HG03521 (cell line): ENCODE data around the gene RAI1.

Experiments
- ATAC-seq: cut with Tn5 transposase; IDR thresholded peaks from one replicate; pipeline ENCODE4 v1.9.1; 2021; ENCODE audit warnings: mild to moderate bottlenecking, moderate library complexity; ENCODE audit not compliant: unreplicated experiment

RAI1 gene

DNA sequence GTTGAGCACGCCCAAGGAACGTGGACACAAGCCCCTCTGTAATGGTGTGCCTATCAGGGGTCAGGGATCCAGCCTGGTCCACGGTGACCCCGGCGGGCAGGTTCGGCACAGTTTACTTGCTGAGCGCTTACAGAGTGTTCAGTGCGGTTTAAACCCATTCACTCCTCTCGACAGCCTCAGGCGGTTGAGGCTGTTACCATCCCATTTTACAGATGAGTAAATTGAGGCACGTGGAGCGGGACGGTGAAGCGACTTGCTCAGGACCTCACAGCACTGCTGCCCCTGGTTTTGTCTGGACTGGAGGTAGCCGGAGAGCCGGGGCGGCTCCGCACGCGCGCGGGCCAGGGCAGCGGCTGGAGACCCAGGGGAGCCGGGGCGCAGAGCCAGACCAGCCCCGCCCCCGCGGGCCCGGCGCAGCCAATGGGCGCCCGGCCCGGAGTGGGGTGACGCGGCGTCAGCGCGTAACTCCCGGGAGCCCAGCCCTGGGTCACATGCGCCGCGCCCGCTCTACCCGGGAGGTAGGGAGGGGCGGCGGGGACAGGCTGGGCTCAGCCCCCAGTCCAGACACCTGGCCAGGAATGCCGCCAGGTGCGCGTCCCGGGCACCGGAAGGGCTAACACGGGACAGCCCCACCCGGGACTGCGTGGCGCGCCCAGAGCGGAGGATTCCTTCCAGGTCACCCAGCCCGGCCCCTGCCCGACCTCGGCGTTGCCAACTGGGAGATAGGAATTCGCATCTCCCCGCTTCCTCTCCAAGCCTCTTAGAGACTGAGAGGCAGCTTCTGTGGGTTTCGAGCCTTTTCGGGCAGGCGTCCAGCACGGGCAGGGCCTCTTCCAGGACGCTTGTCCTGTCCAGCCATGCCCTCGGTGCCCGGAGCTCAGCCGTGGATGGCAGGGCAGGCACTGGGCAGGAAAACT is 158.8 kb downstream of the RAI1 start:
- ATAC-seq, result peak; percentile 57

- no peak for ATAC-seq
Observed at GRCh38 chr17:17840751-17841591, 159.7 kb downstream of the RAI1 start.

- no peak for ATAC-seq
Observed at GRCh38 chr17:17841601-17842025, 160.4 kb downstream of the RAI1 start.

DNA sequence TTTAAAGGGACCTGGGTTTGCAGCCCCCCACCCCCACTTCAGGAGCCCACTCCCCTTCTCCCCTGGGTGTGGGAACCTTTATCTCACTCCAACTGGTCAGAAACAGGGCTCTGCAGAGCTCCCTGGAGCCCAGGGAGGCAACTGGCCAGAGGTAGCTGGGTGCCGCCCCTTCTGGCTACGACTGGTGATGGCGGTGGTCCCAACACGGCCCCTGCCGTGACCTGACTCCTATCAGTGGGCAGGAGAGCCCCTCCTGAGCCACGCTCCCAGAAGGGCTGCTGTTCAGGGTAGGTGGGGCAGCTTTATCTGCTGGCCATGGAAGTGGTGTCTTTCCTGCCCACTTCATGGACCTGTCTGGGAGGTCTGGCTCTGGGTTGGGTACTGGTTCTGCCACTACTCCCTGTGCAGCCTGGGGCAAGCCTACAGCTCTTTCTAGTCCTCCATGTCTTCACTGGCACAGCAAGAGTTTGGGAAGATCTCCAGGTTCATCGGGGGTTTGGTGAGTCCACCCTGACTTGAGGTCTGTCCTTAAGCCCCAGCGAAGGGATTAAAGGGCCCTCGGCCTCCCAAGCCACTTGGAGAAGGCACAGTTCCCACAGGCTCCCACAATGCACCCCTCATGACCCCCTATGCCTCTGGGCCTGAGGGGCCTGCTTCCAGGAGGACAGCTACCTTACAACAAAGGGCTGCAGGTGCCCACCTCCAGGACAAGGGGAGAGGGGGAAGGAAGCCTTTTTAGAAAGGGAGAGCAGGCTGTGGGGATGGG is 161.0 kb downstream of the RAI1 start:
- ATAC-seq, result no peak

- no peak for ATAC-seq
Observed at GRCh38 chr17:17843096-17843495, 161.8 kb downstream of the RAI1 start.

DNA sequence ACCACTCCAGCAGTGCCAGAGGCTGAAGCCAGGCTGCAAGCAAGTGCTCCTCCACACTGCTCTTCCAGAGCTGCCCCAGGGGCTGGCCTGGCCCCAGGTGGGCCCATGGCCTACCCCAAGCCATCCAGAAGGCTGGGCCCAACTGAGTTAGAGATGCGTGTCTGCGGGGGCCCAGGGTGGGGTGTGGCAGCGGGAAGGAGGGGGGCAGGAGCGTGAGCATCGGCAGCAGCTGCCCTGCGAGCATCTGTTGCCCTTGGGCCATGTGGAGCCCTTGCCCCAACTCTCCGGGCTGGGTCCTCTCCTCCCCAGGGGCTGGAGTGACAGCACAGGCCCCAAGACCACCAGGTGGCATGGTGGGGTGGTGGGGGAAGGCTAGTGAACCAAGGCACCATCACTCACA is 162.8 kb downstream of the RAI1 start:
- ATAC-seq, result no peak

DNA sequence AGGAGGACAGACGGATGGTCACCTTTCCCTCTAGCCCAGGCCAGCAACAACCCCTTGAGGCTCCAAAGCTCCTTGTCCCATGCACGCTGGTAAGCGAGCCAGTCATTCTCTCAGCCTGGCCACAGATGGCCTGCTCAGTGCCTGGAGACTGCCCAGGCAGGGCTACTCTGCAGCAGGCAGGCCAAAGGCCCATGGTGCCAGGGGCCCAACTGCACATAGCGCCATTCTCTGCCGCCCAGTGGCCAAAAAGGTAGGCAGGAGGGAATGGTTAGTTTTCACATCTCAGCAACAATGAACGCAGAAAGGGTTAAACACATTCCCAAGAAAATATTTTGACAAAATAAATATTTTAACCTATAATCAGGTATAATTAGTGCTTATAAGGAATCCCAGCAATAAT is 163.2 kb downstream of the RAI1 start:
- ATAC-seq, result no peak

DNA sequence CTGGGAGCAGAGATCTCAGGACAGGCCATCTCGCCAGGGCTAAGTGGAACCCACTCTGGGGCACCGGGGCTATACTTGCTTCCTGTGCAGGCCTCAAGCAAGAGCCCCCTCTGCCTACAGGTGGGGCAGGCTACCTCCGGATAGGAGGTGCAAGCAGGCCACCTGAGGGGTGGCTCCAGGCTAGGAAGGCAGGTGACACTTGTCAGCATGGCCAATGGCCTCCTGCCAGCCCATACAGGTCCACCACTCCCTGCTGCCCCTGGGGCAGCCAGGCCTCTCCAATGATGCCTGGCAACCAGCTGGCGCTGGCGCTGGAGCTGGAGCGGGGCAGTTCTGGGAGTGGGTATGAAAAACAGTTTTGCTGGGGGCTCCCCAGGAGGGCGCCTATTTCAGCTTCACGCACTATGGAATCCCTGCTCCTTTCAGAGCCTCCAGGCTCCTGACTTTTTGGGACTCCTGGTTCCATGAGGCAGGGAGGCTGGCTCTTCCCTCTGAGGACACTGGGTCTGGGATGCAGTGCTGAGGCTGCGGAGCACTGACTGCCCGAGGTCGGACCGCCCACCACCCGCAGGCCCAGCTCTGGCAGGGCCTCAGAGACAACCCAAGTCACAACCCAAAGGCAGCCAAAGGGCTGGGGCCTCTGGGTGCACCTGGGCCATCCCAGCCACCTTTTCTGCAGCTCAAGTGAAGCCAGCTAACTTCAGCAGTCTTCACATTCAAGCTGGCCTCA is 164.0 kb downstream of the RAI1 start:
- no peak for ATAC-seq

DNA sequence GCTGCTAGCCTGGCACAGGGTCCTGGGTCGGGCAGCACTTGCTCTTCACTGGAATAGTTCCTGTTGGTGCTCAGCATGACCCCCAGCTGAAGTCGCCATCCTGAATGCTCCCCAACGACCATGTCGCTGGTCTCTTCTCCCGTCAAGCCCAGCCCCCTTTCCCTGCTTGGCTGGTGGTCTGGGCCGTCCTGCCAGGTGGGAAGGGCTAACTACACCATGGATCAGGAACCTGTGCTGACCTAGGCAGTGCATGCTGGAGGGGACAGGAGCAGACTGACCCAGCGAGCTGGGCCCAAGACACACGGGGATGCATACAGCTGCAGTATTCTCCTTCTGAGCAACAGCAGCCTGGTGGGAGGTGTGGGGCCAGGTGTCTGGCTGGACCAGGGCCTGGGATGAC is 164.7 kb downstream of the RAI1 start:
- no peak for ATAC-seq

DNA sequence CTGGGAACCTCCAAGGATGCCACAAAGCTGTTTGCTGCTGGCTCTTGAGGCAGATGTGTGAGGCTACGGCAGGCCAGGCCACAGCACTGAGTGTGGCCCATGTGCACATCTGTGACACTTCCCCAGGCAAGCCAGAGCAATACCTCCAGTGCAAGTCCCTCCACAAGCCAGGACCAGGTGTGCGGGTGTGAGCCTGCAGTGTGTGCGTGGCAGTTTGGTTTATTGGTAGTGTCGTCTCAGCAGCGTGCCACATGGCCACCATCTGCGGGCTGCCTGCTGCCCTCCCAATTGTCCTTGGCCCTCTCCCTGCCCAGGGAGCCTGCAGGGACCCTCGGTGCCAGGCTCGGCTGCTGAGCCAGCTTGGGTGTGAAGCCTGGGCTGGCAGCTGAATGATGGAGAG is 165.4 kb downstream of the RAI1 start:
- ATAC-seq, result no peak

DNA sequence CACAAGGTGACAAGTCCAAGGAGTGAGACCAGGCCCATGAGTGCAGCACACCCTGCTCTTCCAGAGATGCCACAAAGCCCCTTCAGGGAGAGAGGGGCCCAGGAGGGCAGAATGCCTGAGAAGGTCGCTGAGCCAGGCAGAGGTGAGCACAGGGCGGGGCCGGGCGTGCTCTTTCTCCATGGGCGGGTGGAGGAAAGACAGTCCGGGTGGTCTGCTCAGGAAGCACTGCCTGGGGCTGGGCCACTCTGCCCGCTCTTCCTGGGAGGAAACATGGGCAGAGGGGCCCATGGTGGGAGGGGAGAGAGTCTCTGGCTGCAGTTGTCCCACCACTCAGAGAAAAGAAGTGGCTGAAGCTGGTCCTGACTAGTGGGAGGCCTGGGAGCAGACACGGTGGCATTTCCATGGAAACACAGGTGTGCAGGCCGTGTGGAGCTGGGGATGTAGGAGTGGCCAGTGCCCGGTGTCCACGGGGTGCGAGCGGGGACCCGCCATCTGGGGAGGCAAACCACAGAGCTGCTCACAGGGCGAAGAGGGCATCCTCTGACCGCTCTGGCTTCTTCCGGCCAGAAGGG is 165.9 kb downstream of the RAI1 start:
- no peak for ATAC-seq

GRCh38 chr17:17847726-17848125 is 166.5 kb downstream of the RAI1 start:
- ATAC-seq, result no peak

GRCh38 chr17:17848311-17849082 is 167.2 kb downstream of the RAI1 start:
- no peak for ATAC-seq

DNA sequence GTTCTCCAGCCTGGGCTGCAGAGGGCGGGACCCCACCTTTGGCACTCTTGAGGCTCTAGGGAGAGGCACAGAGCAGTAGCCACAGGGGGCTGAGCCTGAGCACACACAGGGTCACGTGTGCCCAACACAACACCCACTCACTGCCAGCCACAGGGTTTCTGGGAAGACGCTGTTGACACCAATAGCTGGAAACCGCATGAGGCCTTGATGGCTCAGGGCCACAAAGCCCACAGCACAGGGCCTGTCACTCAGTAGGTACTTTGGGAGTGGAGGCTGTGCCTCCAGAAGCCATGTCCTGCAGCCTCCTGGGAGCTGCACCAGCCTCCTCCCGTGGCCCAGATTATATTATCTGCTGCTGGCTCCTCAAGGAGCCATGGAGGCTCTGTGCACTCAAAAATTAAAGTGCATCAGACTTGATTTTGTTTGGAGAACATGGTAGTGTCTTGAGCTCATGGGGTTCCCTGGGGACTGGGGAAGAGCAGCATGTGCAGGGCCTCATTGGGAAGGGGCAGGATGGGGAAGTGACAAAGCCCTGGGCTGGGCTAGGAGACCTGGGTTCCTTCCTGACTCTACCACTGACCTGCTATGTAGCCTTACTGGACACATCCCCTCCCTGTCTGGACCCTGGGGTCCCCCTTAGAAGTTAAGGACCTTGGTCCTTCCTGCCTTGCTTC is 168.0 kb downstream of the RAI1 start:
- no peak for ATAC-seq

GRCh38 chr17:17849845-17850373 is 168.7 kb downstream of the RAI1 start:
- no peak for ATAC-seq

- ATAC-seq, result no peak
Observed at GRCh38 chr17:17851103-17852002, 170.1 kb downstream of the RAI1 start.

GRCh38 chr17:17852930-17853329 is 171.7 kb downstream of the RAI1 start:
- ATAC-seq, result no peak
